PFSK-1 (cell line): ENCODE results near the gene RTP5.

ENCODE experiments used
- POLR2AphosphoS5 ChIP-seq: IDR thresholded peaks from 2 replicates; pipeline ENCODE4 v1.6.1; 2012; ENCODE audit warnings: low read depth, mild to moderate bottlenecking, control low read depth, low read length, moderate library complexity
- SIN3A ChIP-seq: IDR thresholded peaks from 2 replicates; pipeline ENCODE4 v1.6.1; 2012; ENCODE audit warnings: mild to moderate bottlenecking, low read length, moderate library complexity, borderline replicate concordance; ENCODE audit not compliant: insufficient read depth

DNA sequence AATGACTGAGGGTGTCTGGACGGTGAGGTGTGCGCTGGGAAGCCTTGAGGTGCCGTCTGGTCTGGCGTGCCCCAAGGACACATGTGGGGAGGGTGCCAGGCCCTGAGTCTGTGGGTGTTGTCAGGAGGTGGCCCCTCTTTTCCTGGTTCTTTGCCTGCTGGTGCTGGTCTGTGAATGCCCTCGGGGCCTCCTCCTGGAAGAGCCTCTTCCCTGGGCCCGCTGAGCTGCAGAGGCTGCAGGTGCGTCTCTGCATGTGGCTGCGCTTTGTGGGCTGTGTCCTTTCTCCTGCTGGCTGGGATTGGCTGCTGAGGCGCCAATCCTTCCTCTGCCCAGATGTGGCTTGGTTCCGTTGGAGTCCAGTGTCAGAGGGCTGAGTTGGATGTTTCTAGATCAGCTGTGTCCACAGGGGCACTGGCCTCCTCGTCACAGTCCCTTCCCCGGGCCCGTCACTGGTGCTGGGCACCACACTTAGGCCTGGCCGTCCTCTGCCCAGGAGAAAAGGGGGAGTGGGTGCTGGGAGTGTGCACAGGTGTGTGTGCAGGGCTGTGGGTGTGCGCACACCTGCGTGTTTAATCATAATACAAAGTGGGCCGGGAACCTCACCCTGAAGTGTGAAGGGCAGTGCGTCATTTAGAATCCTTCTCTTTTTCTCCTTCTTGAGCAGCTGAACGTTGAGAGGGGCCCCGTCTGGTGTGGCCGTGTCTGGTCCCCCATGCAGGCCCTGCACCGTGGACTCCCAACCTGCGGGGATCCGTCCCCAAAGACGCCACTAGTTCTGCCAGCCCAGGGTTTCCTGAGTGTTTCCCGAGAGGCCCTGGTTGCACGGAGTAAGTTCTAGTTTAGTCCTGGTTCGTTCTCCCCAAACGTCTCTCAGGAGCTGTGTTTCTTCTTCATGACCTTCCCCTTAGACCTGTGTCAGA lies 35.5 kb downstream of the RTP5 start:
- TF ChIP-seq SIN3A (no peak), POLR2AphosphoS5 (no peak)
